ENCODE data around the gene MRTFA.

Gene MRTFA

GRCh38 chr22:40648386-40648785, 11.9 kb upstream of the MRTFA start:
- TF ChIP-seq POLR2A (IDR thresholded peaks at IDR 0.05; ENCODE audit: low read length) = no peak
- TF ChIP-seq GATA1 (IDR thresholded peaks at IDR 0.05; ENCODE audit: low read depth, low read length) = no peak

GRCh38 chr22:40645579-40646197, 9.2 kb upstream of the MRTFA start:
- no peak for DNase-seq
- TF ChIP-seq GATA1 (IDR thresholded peaks at IDR 0.05; ENCODE audit: low read depth, low read length) = no peak
- no peak for TF ChIP-seq POLR2A (IDR thresholded peaks at IDR 0.05; ENCODE audit: low read length)

More at GRCh38 chr22:40648386-40648785, 11.9 kb upstream of the MRTFA start:
- DNase-seq = no peak

GRCh38 chr22:40642316-40642715, 5.8 kb upstream of the MRTFA start:
- no peak for DNase-seq
- TF ChIP-seq POLR2A (IDR thresholded peaks at IDR 0.05; ENCODE audit: low read length) (no peak), GATA1 (IDR thresholded peaks at IDR 0.05; ENCODE audit: low read depth, low read length) (no peak)

- DNase-seq = no peak
- TF ChIP-seq POLR2A (IDR thresholded peaks at IDR 0.05; ENCODE audit: low read length) (no peak), GATA1 (IDR thresholded peaks at IDR 0.05; ENCODE audit: low read depth, low read length) (no peak)
These were observed 4.8 kb upstream of the MRTFA start for GRCh38 chr22:40641269-40641668.

- no peak for DNase-seq
- TF ChIP-seq POLR2A (IDR thresholded peaks at IDR 0.05; ENCODE audit: low read length) (no peak), GATA1 (IDR thresholded peaks at IDR 0.05; ENCODE audit: low read depth, low read length) (no peak)
These were observed 1.7 kb upstream of the MRTFA start for GRCh38 chr22:40638261-40638660.

GRCh38 chr22:40637183-40638150, 948 bp upstream of the MRTFA start:
- peak; percentile 76 to 85 for DNase-seq
- TF ChIP-seq GATA1 (IDR thresholded peaks at IDR 0.05; ENCODE audit: low read depth, low read length) (no peak), POLR2A (IDR thresholded peaks at IDR 0.05; ENCODE audit: low read length) (no peak)

GRCh38 chr22:40635940-40636379, 559 bp downstream of the MRTFA start:
- DNase-seq = no peak
- no peak for TF ChIP-seq POLR2A (IDR thresholded peaks at IDR 0.05; ENCODE audit: low read length)
- no peak for TF ChIP-seq GATA1 (IDR thresholded peaks at IDR 0.05; ENCODE audit: low read depth, low read length)

- TF ChIP-seq GATA1 (IDR thresholded peaks at IDR 0.05; ENCODE audit: low read depth, low read length) = no peak
- no peak for TF ChIP-seq POLR2A (IDR thresholded peaks at IDR 0.05; ENCODE audit: low read length)
These were observed 1.2 kb downstream of the MRTFA start for GRCh38 chr22:40635043-40635939.

GRCh38 chr22:40634119-40634903, 2.2 kb downstream of the MRTFA start:
- peak in 1 of 2 experiments; percentile 23 for DNase-seq
- no peak for TF ChIP-seq POLR2A (IDR thresholded peaks at IDR 0.05; ENCODE audit: low read length)
- no peak for TF ChIP-seq GATA1 (IDR thresholded peaks at IDR 0.05; ENCODE audit: low read depth, low read length)

More at GRCh38 chr22:40635043-40635939, 1.2 kb downstream of the MRTFA start:
- DNase-seq = no peak

GRCh38 chr22:40633036-40633435, 3.5 kb downstream of the MRTFA start:
- no peak for DNase-seq
- TF ChIP-seq POLR2A (IDR thresholded peaks at IDR 0.05; ENCODE audit: low read length) (no peak), GATA1 (IDR thresholded peaks at IDR 0.05; ENCODE audit: low read depth, low read length) (no peak)

- no peak for TF ChIP-seq GATA1 (IDR thresholded peaks at IDR 0.05; ENCODE audit: low read depth, low read length)
- no peak for DNase-seq
These were observed 4.6 kb downstream of the MRTFA start for GRCh38 chr22:40631925-40632324.

GRCh38 chr22:40628354-40629042, 8.0 kb downstream of the MRTFA start:
- DNase-seq = no peak
- TF ChIP-seq GATA1 (IDR thresholded peaks at IDR 0.05; ENCODE audit: low read depth, low read length) (no peak), POLR2A (IDR thresholded peaks at IDR 0.05; ENCODE audit: low read length) (no peak)

Data from erythroblast (primary cell).